Measurements from ENCODE around the gene CBFA2T3.

Gene CBFA2T3

DNA sequence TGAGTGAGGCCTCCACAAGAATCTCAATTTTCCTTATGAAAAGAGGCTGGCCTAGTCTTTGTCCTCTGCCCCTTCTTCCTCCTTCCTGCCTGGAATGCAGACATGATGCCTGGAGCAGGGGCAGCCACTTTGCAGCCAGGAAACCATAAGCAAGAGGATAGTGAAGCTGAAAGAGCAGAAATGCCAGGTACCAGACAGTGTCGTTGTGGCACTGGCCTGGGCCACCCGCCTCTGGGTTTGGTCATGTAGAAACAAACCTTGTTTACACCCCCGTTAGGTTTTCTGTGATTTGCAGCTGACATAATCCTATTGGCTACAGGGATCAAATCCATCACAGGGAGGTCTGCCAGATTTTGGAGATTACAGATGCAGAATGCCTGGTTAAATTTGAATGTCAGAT lies 16.5 kb downstream of the CBFA2T3 start:
- no peaks in the 10 kb centered on the region for H3K27me3 ChIP-seq (ENCODE audit: control insufficient read depth, insufficient read depth, low read length)
- H3K4me3 ChIP-seq (ENCODE audit: low read depth, low read length), result no peak overlapping the region

DNA sequence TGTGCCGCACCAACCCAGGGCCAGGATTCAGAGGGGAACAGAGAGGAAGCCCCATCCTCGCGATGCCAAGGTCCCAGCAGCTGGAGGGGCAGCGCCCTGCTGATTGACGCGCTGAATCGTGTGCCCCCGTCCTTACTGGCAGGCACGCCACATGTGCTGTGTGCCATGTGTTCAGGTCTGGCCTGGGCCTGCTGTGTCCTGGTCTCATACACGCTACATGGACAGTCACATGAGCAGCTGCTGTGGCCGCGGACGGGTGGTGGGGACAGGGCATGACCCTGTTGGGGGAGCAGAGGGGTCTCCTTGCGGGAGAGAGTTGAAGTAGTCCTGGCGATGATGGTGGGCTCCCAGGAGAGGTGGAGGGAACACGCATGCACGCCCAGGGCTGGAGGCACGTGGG lies 18.0 kb downstream of the CBFA2T3 start:
- H3K9ac ChIP-seq, result no peak overlapping the region
- H3K36me3 ChIP-seq (ENCODE audit: control insufficient read depth, insufficient read depth, low read length), result no peaks in the 10 kb centered on the region
- H3K27ac ChIP-seq, result no peak overlapping the region
- no peaks in the 10 kb centered on the region for H3K79me2 ChIP-seq
- no peaks in the 10 kb centered on the region for H3K4me1 ChIP-seq
- H3K4me3 ChIP-seq (ENCODE audit: low read depth, low read length), result no peak overlapping the region
- H3K27me3 ChIP-seq (ENCODE audit: control insufficient read depth, insufficient read depth, low read length), result no peaks in the 10 kb centered on the region
- TF ChIP-seq, protein P1, sequence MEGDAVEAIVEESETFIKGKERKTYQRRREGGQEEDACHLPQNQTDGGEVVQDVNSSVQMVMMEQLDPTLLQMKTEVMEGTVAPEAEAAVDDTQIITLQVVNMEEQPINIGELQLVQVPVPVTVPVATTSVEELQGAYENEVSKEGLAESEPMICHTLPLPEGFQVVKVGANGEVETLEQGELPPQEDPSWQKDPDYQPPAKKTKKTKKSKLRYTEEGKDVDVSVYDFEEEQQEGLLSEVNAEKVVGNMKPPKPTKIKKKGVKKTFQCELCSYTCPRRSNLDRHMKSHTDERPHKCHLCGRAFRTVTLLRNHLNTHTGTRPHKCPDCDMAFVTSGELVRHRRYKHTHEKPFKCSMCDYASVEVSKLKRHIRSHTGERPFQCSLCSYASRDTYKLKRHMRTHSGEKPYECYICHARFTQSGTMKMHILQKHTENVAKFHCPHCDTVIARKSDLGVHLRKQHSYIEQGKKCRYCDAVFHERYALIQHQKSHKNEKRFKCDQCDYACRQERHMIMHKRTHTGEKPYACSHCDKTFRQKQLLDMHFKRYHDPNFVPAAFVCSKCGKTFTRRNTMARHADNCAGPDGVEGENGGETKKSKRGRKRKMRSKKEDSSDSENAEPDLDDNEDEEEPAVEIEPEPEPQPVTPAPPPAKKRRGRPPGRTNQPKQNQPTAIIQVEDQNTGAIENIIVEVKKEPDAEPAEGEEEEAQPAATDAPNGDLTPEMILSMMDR (IDR thresholded peaks at IDR 0.05), result no peak
- no peaks in the 10 kb centered on the region for H3K9me3 ChIP-seq (ENCODE audit: control insufficient read depth, low read length)
- no peak overlapping the region for H2AFZ ChIP-seq
- H3K4me2 ChIP-seq (ENCODE audit: low read length), result no peak overlapping the region

More for the DNA sequence above, 16.5 kb downstream of the CBFA2T3 start:
- Histone ChIP-seq H3K27ac (no peak overlapping the region), H3K4me2 (ENCODE audit: low read length) (no peak overlapping the region), H2AFZ (no peak overlapping the region), H3K79me2 (no peaks in the 10 kb centered on the region), H3K9ac (no peak overlapping the region), H3K4me1 (no peaks in the 10 kb centered on the region), H3K9me3 (ENCODE audit: control insufficient read depth, low read length) (no peaks in the 10 kb centered on the region), H3K36me3 (ENCODE audit: control insufficient read depth, insufficient read depth, low read length) (no peaks in the 10 kb centered on the region)
- TF ChIP-seq, protein P1 (IDR thresholded peaks at IDR 0.05), result no peak

DNA sequence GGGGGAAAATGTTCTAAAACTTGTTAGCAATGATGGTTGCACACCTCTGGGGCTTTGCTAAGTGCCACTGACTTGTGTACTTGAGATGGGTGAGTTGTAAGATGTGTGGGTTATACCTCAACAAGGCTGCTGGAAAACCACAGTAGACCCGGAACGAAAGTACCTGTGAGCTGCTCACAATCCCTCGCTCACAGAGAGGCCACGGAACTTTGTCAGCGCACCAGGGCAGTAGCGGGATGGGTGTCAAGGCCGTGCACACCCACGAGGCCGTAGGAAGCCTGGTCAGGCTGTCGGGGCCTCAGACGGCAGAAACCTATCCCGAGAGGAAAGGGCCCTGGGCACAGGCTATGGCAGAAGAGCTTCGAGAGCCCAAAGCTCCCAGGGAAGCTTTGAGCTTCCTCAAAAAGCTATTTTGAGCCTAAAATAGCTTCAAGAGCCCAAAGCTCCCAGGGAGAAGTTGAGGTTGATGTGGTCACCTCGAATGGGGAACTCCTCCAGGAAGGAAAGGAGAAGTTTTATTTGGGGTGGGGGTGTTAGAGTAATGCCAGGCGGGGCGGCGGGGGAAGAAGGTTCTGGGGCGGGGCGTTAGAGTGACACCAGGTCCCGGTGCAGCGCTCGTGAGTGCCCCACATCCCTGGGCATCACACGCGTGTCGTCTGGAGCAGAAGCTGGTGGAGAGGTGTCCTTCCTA lies 19.0 kb downstream of the CBFA2T3 start:
- Histone ChIP-seq H3K9ac (no peak overlapping the region), H3K4me3 (ENCODE audit: low read depth, low read length) (no peak overlapping the region), H3K27me3 (ENCODE audit: control insufficient read depth, insufficient read depth, low read length) (no peaks in the 10 kb centered on the region), H3K9me3 (ENCODE audit: control insufficient read depth, low read length) (no peaks in the 10 kb centered on the region), H3K36me3 (ENCODE audit: control insufficient read depth, insufficient read depth, low read length) (no peaks in the 10 kb centered on the region), H3K79me2 (no peaks in the 10 kb centered on the region), H3K4me2 (ENCODE audit: low read length) (no peak overlapping the region), H3K27ac (no peak overlapping the region), H3K4me1 (no peaks in the 10 kb centered on the region), H2AFZ (no peak overlapping the region)
- TF ChIP-seq, protein P1 (IDR thresholded peaks at IDR 0.05), result no peak

DNA sequence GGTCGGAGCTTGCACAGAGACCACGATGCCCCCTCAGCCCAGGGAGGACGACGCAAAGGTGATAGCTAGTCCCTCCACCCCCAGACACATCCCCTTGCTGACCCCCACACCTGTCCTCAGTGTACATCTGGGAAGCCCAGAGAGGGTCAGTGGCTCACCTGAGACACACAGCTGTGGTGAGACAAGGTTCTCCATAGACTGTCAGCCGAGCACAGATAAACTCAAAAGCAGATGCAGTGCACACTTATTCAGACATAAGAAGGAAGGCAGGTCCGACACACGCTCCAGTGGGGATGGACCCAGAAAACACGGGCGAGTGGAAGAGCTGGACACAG lies 19.6 kb downstream of the CBFA2T3 start:
- Histone ChIP-seq H3K4me3 (ENCODE audit: low read depth, low read length) (no peak overlapping the region), H3K4me1 (no peaks in the 10 kb centered on the region), H3K9me3 (ENCODE audit: control insufficient read depth, low read length) (no peaks in the 10 kb centered on the region), H3K36me3 (ENCODE audit: control insufficient read depth, insufficient read depth, low read length) (no peaks in the 10 kb centered on the region), H3K4me2 (ENCODE audit: low read length) (no peak overlapping the region), H2AFZ (no peak overlapping the region), H3K27ac (no peak overlapping the region), H3K9ac (no peak overlapping the region), H3K79me2 (no peaks in the 10 kb centered on the region), H3K27me3 (ENCODE audit: control insufficient read depth, insufficient read depth, low read length) (no peaks in the 10 kb centered on the region)
- TF ChIP-seq, protein P1 (IDR thresholded peaks at IDR 0.05), result no peak

All from parathyroid adenoma (tissue), 2 donors.